MM.1S (cell line): Measurements from ENCODE around the gene ANGPTL8.

Source experiments
- EZH2phosphoT487 ChIP-seq: fragments of 300-600 bp; sonication (generic); IDR thresholded peaks from 2 replicates; pipeline ENCODE4 v1.6.1; 2018; ENCODE audit warnings: antibody characterized with exemption, low read length
- TF ChIP-seq, protein P1 (sequence below): fragments of 300-600 bp; sonication (generic); IDR thresholded peaks from 2 replicates; pipeline ENCODE4 v1.5.1; 2016; ENCODE audit warnings: antibody characterized with exemption, low read length, mixed read lengths

DNA sequence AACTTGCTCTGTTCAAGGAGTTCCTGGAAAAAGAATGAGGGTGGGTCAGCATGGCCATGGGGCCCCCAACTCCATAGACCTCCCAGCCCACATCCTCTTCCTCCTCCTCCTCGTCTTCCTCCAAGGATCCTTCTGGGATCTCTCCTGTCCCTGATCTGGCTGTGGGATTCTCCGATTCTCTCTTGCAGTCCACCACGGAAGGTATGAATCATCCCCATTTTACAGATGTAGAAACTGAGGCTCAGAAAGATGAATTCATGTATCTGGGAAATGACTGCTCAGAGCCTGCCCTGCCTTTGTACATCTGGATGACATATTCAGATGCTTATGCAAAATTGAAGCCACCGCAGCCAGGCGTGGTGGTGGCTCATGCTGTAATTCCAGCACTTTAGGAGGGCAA lies 39.9 kb upstream of the ANGPTL8 start:
- TF ChIP-seq, protein P1, sequence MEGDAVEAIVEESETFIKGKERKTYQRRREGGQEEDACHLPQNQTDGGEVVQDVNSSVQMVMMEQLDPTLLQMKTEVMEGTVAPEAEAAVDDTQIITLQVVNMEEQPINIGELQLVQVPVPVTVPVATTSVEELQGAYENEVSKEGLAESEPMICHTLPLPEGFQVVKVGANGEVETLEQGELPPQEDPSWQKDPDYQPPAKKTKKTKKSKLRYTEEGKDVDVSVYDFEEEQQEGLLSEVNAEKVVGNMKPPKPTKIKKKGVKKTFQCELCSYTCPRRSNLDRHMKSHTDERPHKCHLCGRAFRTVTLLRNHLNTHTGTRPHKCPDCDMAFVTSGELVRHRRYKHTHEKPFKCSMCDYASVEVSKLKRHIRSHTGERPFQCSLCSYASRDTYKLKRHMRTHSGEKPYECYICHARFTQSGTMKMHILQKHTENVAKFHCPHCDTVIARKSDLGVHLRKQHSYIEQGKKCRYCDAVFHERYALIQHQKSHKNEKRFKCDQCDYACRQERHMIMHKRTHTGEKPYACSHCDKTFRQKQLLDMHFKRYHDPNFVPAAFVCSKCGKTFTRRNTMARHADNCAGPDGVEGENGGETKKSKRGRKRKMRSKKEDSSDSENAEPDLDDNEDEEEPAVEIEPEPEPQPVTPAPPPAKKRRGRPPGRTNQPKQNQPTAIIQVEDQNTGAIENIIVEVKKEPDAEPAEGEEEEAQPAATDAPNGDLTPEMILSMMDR = no peak
- TF ChIP-seq EZH2phosphoT487 = no peak
